ENCODE measurements around the gene ROR2.

Gene ROR2

GRCh38 chr9:91837981-91838731, 111.9 kb downstream of the ROR2 start:
- no peak overlapping the region for H3K27ac ChIP-seq
- TF ChIP-seq CTCF (IDR thresholded peaks at IDR 0.05) = no peak
- DNase-seq (ENCODE audit: low spot score) = no peak

GRCh38 chr9:91836515-91836914, 113.5 kb downstream of the ROR2 start:
- TF ChIP-seq CTCF (IDR thresholded peaks at IDR 0.05) = no peak
- no peak for DNase-seq (ENCODE audit: low spot score)
- H3K27ac ChIP-seq = no peak overlapping the region
- no peak overlapping the region for H3K4me3 ChIP-seq

More at GRCh38 chr9:91837981-91838731, 111.9 kb downstream of the ROR2 start:
- H3K4me3 ChIP-seq = peak overlapping the region; percentile 55

- no peak overlapping the region for H3K4me3 ChIP-seq
- no peak for DNase-seq (ENCODE audit: low spot score)
- no peak overlapping the region for H3K27ac ChIP-seq
- TF ChIP-seq CTCF (IDR thresholded peaks at IDR 0.05) = no peak
Measured at GRCh38 chr9:91835632-91836031, 114.4 kb downstream of the ROR2 start.

- H3K4me3 ChIP-seq = no peak overlapping the region
- TF ChIP-seq CTCF (IDR thresholded peaks at IDR 0.05) = no peak
- DNase-seq (ENCODE audit: low spot score) = no peak
- H3K27ac ChIP-seq = no peak overlapping the region
Measured at GRCh38 chr9:91835216-91835615, 114.8 kb downstream of the ROR2 start.

- no peak overlapping the region for H3K4me3 ChIP-seq
- no peak for DNase-seq (ENCODE audit: low spot score)
- TF ChIP-seq CTCF (IDR thresholded peaks at IDR 0.05) = no peak
- H3K27ac ChIP-seq = no peak overlapping the region
Measured at GRCh38 chr9:91834740-91835139, 115.3 kb downstream of the ROR2 start.

GRCh38 chr9:91833878-91834255, 116.2 kb downstream of the ROR2 start:
- H3K27ac ChIP-seq = no peak overlapping the region

More at GRCh38 chr9:91833878-91834255, 116.2 kb downstream of the ROR2 start:
- no peak for TF ChIP-seq CTCF (IDR thresholded peaks at IDR 0.05)
- no peak for DNase-seq (ENCODE audit: low spot score)
- no peak overlapping the region for H3K4me3 ChIP-seq

Measured in coronary artery (tissue), 2 donors.